Measurements from ENCODE around the gene NBAS. TPM values are rescaled to one million over a fixed set of nuclear protein-coding genes. Genes with fewer than 3 reads are reported as not detected.

Gene NBAS
- total and polyA plus RNA-seq, 10 of the 15 experiments (the other 5 are each of a cell fraction or from before 2014, with no cell fraction given) = 4.3 to 32.7 (median 20.8) TPM

DNA sequence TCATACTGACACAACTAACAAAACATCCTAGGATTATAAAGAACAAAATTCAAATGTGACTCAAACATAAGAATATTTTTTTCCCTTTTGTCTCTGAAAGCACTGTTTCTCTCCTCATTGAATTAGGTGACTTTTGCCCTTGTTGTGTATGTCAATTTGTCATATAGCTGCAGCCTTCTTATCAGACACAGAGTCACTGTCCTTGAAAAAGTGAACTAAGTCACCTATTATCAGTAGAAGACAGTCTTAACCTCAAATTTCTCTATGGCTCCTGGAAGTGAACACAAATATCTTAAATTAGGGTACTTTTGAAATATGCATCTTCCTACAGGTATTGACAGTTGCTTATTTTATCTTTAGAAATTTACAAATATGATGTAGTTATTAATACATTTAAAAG, 360.6 kb downstream of the NBAS start:
- no peak for ATAC-seq
- no peak for FAIRE-seq
- Histone ChIP-seq H3K9me3 (replicated peaks; ENCODE audit: control insufficient read depth, insufficient read depth, low read length) (no peaks in the 10 kb centered on the region), H3K4me3 (no peak overlapping the region), H2AFZ (ENCODE audit: control insufficient read depth, low read depth, low read length) (no peak overlapping the region), H3K27me3 (replicated peaks in 1 of 2; ENCODE audit: control insufficient read depth in 2 of 2, insufficient read depth in 2 of 2, low read length in 1 of 2) (no peaks in the 10 kb centered on the region), H3K79me2 (ENCODE audit: control insufficient read depth, insufficient read depth, low read length) (no peaks in the 10 kb centered on the region), H3K27ac (ENCODE audit: control insufficient read depth, insufficient read depth) (no peak overlapping the region), H4K20me1 (ENCODE audit: control insufficient read depth, insufficient read depth) (no peaks in the 10 kb centered on the region), H3K9ac (ENCODE audit: control insufficient read depth, insufficient read depth, low read length) (no peak overlapping the region), H3K4me1 (ENCODE audit: control insufficient read depth, insufficient read depth, low read length) (no peaks in the 10 kb centered on the region), H3K4me2 (ENCODE audit: control insufficient read depth, insufficient read depth) (no peak overlapping the region), H3K36me3 (ENCODE audit: control insufficient read depth in 2 of 2, insufficient read depth in 2 of 2, low read length in 1 of 2) (no peaks in the 10 kb centered on the region)
- intact Hi-C loops (cut with micrococcal nuclease; ENCODE audit: unreplicated experiment) = no loop called here
- DNase-seq (ENCODE audit: low read depth, low spot score) = no peak
- ChIA-PET RAD21 (ENCODE audit: unreplicated experiment) (no interaction called here), CTCF (interaction anchor here (0.6 to 0.8 kb wide), 2 partner anchors 22 to 45 kb away, joined by 3 to 4 read pairs; no protein-coding TSS in a partner anchor), POLR2A (no interaction called here), SMC1A (ENCODE audit: uncharacterized antibody, unreplicated experiment) (no interaction called here)
- BruUV-seq (replicated peaks) = no TSS peak
- in situ Hi-C loops (cut with MboI) = no loop called here
- TF ChIP-seq, protein P1, sequence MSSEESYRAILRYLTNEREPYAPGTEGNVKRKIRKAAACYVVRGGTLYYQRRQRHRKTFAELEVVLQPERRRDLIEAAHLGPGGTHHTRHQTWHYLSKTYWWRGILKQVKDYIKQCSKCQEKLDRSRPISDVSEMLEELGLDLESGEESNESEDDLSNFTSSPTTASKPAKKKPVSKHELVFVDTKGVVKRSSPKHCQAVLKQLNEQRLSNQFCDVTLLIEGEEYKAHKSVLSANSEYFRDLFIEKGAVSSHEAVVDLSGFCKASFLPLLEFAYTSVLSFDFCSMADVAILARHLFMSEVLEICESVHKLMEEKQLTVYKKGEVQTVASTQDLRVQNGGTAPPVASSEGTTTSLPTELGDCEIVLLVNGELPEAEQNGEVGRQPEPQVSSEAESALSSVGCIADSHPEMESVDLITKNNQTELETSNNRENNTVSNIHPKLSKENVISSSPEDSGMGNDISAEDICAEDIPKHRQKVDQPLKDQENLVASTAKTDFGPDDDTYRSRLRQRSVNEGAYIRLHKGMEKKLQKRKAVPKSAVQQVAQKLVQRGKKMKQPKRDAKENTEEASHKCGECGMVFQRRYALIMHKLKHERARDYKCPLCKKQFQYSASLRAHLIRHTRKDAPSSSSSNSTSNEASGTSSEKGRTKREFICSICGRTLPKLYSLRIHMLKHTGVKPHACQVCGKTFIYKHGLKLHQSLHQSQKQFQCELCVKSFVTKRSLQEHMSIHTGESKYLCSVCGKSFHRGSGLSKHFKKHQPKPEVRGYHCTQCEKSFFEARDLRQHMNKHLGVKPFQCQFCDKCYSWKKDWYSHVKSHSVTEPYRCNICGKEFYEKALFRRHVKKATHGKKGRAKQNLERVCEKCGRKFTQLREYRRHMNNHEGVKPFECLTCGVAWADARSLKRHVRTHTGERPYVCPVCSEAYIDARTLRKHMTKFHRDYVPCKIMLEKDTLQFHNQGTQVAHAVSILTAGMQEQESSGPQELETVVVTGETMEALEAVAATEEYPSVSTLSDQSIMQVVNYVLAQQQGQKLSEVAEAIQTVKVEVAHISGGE (CRISPR knock-in tag; IDR thresholded peaks at IDR 0.05) = no peak
- TF ChIP-seq RBBP5 (conservative IDR thresholded peaks at IDR 0.05) = no peak
- no peak for TF ChIP-seq ESRRA (IDR thresholded peaks at IDR 0.05; ENCODE audit: low read length)
- TF ChIP-seq, protein P2, sequence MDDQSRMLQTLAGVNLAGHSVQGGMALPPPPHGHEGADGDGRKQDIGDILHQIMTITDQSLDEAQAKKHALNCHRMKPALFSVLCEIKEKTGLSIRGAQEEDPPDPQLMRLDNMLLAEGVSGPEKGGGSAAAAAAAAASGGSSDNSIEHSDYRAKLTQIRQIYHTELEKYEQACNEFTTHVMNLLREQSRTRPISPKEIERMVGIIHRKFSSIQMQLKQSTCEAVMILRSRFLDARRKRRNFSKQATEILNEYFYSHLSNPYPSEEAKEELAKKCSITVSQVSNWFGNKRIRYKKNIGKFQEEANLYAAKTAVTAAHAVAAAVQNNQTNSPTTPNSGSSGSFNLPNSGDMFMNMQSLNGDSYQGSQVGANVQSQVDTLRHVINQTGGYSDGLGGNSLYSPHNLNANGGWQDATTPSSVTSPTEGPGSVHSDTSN (IDR thresholded peaks at IDR 0.05; ENCODE audit: insufficient replicate concordance, low read depth, low read length) = no peak
- TF ChIP-seq, protein P3, sequence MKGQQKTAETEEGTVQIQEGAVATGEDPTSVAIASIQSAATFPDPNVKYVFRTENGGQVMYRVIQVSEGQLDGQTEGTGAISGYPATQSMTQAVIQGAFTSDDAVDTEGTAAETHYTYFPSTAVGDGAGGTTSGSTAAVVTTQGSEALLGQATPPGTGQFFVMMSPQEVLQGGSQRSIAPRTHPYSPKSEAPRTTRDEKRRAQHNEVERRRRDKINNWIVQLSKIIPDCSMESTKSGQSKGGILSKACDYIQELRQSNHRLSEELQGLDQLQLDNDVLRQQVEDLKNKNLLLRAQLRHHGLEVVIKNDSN (IDR thresholded peaks at IDR 0.05; ENCODE audit: borderline replicate concordance, extremely low read length, insufficient read depth, low read depth, low read length) = no peak
- TF ChIP-seq CHD1 (IDR thresholded peaks at IDR 0.05; ENCODE audit: low read depth, low read length) = no peak
- no peak for TF ChIP-seq SIN3A (IDR thresholded peaks at IDR 0.05; ENCODE audit: low read depth, low read length)
- TF ChIP-seq, protein P4, sequence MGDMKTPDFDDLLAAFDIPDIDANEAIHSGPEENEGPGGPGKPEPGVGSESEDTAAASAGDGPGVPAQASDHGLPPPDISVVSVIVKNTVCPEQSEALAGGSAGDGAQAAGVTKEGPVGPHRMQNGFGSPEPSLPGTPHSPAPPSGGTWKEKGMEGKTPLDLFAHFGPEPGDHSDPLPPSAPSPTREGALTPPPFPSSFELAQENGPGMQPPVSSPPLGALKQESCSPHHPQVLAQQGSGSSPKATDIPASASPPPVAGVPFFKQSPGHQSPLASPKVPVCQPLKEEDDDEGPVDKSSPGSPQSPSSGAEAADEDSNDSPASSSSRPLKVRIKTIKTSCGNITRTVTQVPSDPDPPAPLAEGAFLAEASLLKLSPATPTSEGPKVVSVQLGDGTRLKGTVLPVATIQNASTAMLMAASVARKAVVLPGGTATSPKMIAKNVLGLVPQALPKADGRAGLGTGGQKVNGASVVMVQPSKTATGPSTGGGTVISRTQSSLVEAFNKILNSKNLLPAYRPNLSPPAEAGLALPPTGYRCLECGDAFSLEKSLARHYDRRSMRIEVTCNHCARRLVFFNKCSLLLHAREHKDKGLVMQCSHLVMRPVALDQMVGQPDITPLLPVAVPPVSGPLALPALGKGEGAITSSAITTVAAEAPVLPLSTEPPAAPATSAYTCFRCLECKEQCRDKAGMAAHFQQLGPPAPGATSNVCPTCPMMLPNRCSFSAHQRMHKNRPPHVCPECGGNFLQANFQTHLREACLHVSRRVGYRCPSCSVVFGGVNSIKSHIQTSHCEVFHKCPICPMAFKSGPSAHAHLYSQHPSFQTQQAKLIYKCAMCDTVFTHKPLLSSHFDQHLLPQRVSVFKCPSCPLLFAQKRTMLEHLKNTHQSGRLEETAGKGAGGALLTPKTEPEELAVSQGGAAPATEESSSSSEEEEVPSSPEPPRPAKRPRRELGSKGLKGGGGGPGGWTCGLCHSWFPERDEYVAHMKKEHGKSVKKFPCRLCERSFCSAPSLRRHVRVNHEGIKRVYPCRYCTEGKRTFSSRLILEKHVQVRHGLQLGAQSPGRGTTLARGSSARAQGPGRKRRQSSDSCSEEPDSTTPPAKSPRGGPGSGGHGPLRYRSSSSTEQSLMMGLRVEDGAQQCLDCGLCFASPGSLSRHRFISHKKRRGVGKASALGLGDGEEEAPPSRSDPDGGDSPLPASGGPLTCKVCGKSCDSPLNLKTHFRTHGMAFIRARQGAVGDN (IDR thresholded peaks at IDR 0.05) = no peak
- TF ChIP-seq, protein P5, sequence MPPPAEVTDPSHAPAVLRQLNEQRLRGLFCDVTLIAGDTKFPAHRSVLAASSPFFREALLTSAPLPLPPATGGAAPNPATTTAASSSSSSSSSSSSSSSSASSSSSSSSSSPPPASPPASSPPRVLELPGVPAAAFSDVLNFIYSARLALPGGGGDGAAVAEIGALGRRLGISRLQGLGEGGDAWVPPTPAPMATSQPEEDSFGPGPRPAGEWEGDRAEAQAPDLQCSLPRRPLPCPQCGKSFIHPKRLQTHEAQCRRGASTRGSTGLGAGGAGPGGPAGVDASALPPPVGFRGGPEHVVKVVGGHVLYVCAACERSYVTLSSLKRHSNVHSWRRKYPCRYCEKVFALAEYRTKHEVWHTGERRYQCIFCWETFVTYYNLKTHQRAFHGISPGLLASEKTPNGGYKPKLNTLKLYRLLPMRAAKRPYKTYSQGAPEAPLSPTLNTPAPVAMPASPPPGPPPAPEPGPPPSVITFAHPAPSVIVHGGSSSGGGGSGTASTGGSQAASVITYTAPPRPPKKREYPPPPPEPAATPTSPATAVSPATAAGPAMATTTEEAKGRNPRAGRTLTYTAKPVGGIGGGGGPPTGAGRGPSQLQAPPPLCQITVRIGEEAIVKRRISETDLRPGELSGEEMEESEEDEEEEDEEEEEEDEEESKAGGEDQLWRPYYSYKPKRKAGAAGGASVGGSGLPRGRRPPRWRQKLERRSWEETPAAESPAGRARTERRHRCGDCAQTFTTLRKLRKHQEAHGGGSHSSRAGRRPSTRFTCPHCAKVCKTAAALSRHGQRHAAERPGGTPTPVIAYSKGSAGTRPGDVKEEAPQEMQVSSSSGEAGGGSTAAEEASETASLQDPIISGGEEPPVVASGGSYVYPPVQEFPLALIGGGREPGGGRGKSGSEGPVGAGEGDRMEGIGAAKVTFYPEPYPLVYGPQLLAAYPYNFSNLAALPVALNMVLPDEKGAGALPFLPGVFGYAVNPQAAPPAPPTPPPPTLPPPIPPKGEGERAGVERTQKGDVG (CRISPR knock-in tag; IDR thresholded peaks at IDR 0.05) = no peak
- no peak for TF ChIP-seq NFYB (IDR thresholded peaks at IDR 0.05; ENCODE audit: insufficient read depth, low read depth, low read length)
- no peak for TF ChIP-seq TCF7 (IDR thresholded peaks at IDR 0.05; ENCODE audit: borderline replicate concordance)
- no peak for TF ChIP-seq SMAD5 (IDR thresholded peaks at IDR 0.05; ENCODE audit: low read depth)

Measured in GM12878 (cell line).